OCI-LY1 (cell line): ENCODE results near the gene SNRNP200.
A peak's percentile ranks its signal among the peaks of the same experiment; 100 is the strongest.

Experiments
- H2AFZ ChIP-seq: fragments of 200-600 bp; sonication (generic), shearing (Covaris generic); 2 replicates; pipeline ENCODE4 v1.6.0; 2014; ENCODE audit warnings: antibody characterized with exemption, mild to moderate bottlenecking, low read length
- H3F3A ChIP-seq: fragments of 200-600 bp; sonication (generic), shearing (Covaris generic); 2 replicates; pipeline ENCODE4 v1.6.0; 2014; ENCODE audit warnings: mild to moderate bottlenecking, antibody characterized with exemption, low read length, moderate library complexity; ENCODE audit not compliant: insufficient read depth
- H3K27ac ChIP-seq: fragments of 200-600 bp; sonication (generic); 2 replicates; pipeline ENCODE4 v1.5.1; 2014; ENCODE audit warnings: low read length, mixed run types, mild to moderate bottlenecking, low read depth; ENCODE audit not compliant: poor library complexity, severe bottlenecking
- H3K27me3 ChIP-seq: fragments of 200-600 bp; sonication (generic); 2 replicates; pipeline ENCODE4 v1.6.0; 2014; ENCODE audit warnings: antibody characterized with exemption, mild to moderate bottlenecking, low read length, moderate library complexity; ENCODE audit not compliant: insufficient read depth
- H3K36me3 ChIP-seq: fragments of 200-600 bp; sonication (generic); 2 replicates; pipeline ENCODE4 v1.6.1; 2014; ENCODE audit warnings: mild to moderate bottlenecking, antibody characterized with exemption, low read length, moderate library complexity, mixed read lengths; ENCODE audit not compliant: insufficient read depth
- H3K4me1 ChIP-seq: fragments of 200-600 bp; sonication (generic); 2 replicates; pipeline ENCODE4 v1.5.1; 2014; ENCODE audit warnings: mild to moderate bottlenecking, low read length, moderate library complexity; ENCODE audit not compliant: insufficient read depth, severe bottlenecking
- H3K4me2 ChIP-seq: fragments of 200-600 bp; sonication (generic), shearing (Covaris generic); 2 replicates; pipeline ENCODE4 v1.6.1; 2014; ENCODE audit warnings: low read length
- H3K4me3 ChIP-seq: fragments of 200-600 bp; sonication (generic); 2 replicates; pipeline ENCODE4 v1.5.1; 2014; ENCODE audit warnings: low read length, low read depth, mild to moderate bottlenecking, mixed read lengths; ENCODE audit not compliant: poor library complexity, severe bottlenecking
- H3K79me2 ChIP-seq: fragments of 200-600 bp; shearing (Covaris generic); 2 replicates; pipeline ENCODE4 v1.6.1; 2016; ENCODE audit warnings: mixed run types, low read length, mixed read lengths; ENCODE audit not compliant: insufficient read depth
- H3K9ac ChIP-seq: fragments of 200-600 bp; sonication (generic), shearing (Covaris generic); 2 replicates; pipeline ENCODE4 v1.6.1; 2014; ENCODE audit warnings: mild to moderate bottlenecking, low read length, mixed read lengths
- H3K9me2 ChIP-seq: fragments of 200-600 bp; sonication (generic), shearing (Covaris generic); 2 replicates; pipeline ENCODE4 v1.6.1; 2014; ENCODE audit warnings: low read depth, mild to moderate bottlenecking, low read length, mixed read lengths
- H3K9me3 ChIP-seq: fragments of 200-600 bp; shearing (Covaris generic); 2 replicates; pipeline ENCODE4 v1.6.1; 2014; ENCODE audit warnings: low read length, mixed read lengths
- H4K20me1 ChIP-seq: fragments of 200-600 bp; sonication (generic), shearing (Covaris generic); 2 replicates; pipeline ENCODE4 v1.6.0; 2016; ENCODE audit warnings: mild to moderate bottlenecking, low read length; ENCODE audit not compliant: insufficient read depth
- EZH2 ChIP-seq: fragments of 200-600 bp; sonication (generic), shearing (Covaris generic); IDR thresholded peaks from 2 replicates; pipeline ENCODE4 v1.8.0; 2017; ENCODE audit warnings: borderline replicate concordance, mixed run types, mild to moderate bottlenecking, antibody characterized with exemption, low read length, moderate library complexity, mixed read lengths
- TF ChIP-seq, protein P1 (sequence below): fragments of 200-600 bp; sonication (generic), shearing (Covaris generic); IDR thresholded peaks from 2 replicates; pipeline ENCODE4 v1.5.1; 2017; ENCODE audit warnings: mild to moderate bottlenecking, antibody characterized with exemption, low read length, moderate library complexity, mixed read lengths

Gene SNRNP200

DNA sequence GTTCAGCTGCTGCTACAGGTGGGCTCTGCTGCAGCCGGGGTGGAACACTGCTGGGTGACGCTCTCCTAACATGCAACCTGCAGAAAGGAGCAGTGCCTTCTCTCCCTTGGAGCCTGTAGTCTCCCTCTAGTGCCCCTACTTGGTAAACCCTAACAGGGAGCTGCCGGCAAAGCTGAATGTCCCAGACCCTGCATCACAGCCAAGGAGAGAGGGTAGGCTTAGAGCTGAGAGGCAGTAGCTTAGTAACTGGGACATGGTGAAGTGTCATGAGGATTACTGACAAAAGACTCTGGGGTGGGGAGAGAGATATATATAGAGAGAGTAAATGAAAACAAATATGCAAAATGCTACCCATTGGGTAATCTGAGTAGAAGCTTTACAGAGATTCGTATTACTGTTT is 40.1 kb upstream of the SNRNP200 start:
- no peak for TF ChIP-seq EZH2
- TF ChIP-seq, protein P1, sequence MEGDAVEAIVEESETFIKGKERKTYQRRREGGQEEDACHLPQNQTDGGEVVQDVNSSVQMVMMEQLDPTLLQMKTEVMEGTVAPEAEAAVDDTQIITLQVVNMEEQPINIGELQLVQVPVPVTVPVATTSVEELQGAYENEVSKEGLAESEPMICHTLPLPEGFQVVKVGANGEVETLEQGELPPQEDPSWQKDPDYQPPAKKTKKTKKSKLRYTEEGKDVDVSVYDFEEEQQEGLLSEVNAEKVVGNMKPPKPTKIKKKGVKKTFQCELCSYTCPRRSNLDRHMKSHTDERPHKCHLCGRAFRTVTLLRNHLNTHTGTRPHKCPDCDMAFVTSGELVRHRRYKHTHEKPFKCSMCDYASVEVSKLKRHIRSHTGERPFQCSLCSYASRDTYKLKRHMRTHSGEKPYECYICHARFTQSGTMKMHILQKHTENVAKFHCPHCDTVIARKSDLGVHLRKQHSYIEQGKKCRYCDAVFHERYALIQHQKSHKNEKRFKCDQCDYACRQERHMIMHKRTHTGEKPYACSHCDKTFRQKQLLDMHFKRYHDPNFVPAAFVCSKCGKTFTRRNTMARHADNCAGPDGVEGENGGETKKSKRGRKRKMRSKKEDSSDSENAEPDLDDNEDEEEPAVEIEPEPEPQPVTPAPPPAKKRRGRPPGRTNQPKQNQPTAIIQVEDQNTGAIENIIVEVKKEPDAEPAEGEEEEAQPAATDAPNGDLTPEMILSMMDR: peak; percentile 16; the same call in 1 of the 2 replicates
- Histone ChIP-seq H3K9me2 (no peaks in the 10 kb centered on the region), H3K9me3 (no peaks in the 10 kb centered on the region), H3K36me3 (peaks cover 94% of the 10 kb centered on the region), H3K4me2 (no peak overlapping the region), H3K79me2 (peaks cover 12% of the 10 kb centered on the region), H3K4me3 (no peak overlapping the region), H3K27ac (no peak overlapping the region), H3F3A (no peaks in the 10 kb centered on the region), H3K27me3 (no peaks in the 10 kb centered on the region), H3K9ac (no peak overlapping the region), H3K4me1 (peaks cover 16% of the 10 kb centered on the region), H4K20me1 (no peaks in the 10 kb centered on the region), H2AFZ (no peak overlapping the region)

GRCh38 chr2:96344011-96344410 is 38.7 kb upstream of the SNRNP200 start:
- H3K4me2 ChIP-seq: no peak overlapping the region
- no peaks in the 10 kb centered on the region for H3K27me3 ChIP-seq
- H3K9ac ChIP-seq: no peak overlapping the region
- H3K27ac ChIP-seq: peak overlapping the region; percentile 35
- no peaks in the 10 kb centered on the region for H3K9me3 ChIP-seq
- H2AFZ ChIP-seq: no peak overlapping the region
- H3K9me2 ChIP-seq: no peaks in the 10 kb centered on the region
- H3F3A ChIP-seq: no peaks in the 10 kb centered on the region
- peaks cover 21% of the 10 kb centered on the region for H3K79me2 ChIP-seq
- peaks cover 82% of the 10 kb centered on the region for H3K36me3 ChIP-seq
- H4K20me1 ChIP-seq: no peaks in the 10 kb centered on the region
- TF ChIP-seq EZH2: no peak
- TF ChIP-seq, protein P1: no peak
- peaks cover 16% of the 10 kb centered on the region for H3K4me1 ChIP-seq
- no peak overlapping the region for H3K4me3 ChIP-seq

DNA sequence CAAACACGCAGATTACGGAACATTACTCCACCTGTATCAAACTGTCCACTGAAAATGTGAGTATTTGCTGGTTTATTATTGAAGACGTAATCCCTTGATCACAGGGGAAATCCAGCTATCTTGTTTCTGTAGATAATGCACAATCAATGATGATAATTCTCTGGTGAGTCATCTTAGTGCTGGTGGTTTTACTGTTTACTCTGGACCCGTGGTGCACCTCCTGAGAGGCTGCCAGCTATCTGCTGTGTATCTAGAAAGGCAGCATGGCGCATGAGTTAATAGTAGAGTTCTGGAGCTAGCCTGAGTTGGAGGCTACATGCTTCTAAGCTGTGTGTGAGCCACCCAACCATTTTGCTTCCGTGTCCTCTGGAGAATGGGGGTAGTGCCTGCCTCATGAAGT is 36.7 kb upstream of the SNRNP200 start:
- H3K27me3 ChIP-seq: no peaks in the 10 kb centered on the region
- no peak overlapping the region for H3K4me2 ChIP-seq
- peaks cover 25% of the 10 kb centered on the region for H3K4me1 ChIP-seq
- H3K4me3 ChIP-seq: no peak overlapping the region
- H2AFZ ChIP-seq: no peak overlapping the region
- no peaks in the 10 kb centered on the region for H3K9me2 ChIP-seq
- H3F3A ChIP-seq: no peaks in the 10 kb centered on the region
- no peaks in the 10 kb centered on the region for H3K9me3 ChIP-seq
- H3K27ac ChIP-seq: no peak overlapping the region
- peaks cover 38% of the 10 kb centered on the region for H3K79me2 ChIP-seq
- H4K20me1 ChIP-seq: no peaks in the 10 kb centered on the region
- no peak for TF ChIP-seq EZH2
- TF ChIP-seq, protein P1: no peak
- peaks cover 72% of the 10 kb centered on the region for H3K36me3 ChIP-seq
- no peak overlapping the region for H3K9ac ChIP-seq
